Mesodermal cell (in vitro differentiated cells): ENCODE results near the gene PTGS1. TPM values are rescaled to one million over a fixed set of nuclear protein-coding genes. Genes with fewer than 3 reads are reported as not detected.
"Not testable (repeated sequence)": the region's sequence is repeated elsewhere in the genome, so short reads cannot be mapped to it uniquely, and the experiment has no call there.

Experiments
- H3K27ac ChIP-seq: 2 replicates; pipeline ENCODE4 v1.7.0; 2013; ENCODE audit warnings: mild to moderate bottlenecking, low read depth, low read length, moderate library complexity; ENCODE audit not compliant: severe bottlenecking
- H3K36me3 ChIP-seq: 2 replicates; pipeline ENCODE4 v1.7.1; 2013; ENCODE audit warnings: mild to moderate bottlenecking, low read length, moderate library complexity; ENCODE audit not compliant: control insufficient read depth, insufficient read depth
- H3K4me1 ChIP-seq: one replicate; pipeline ENCODE4 v1.7.1; 2013; ENCODE audit warnings: mild to moderate bottlenecking, low read length; ENCODE audit not compliant: insufficient read depth, control insufficient read depth, poor library complexity, severe bottlenecking
- H3K4me3 ChIP-seq: 2 replicates; pipeline ENCODE4 v1.7.0; 2013; ENCODE audit warnings: low read length, control low read depth, mild to moderate bottlenecking; ENCODE audit not compliant: insufficient read depth, poor library complexity, severe bottlenecking; ENCODE audit errors: extremely low read depth
- H3K9me3 ChIP-seq: 2 replicates; pipeline ENCODE4 v1.7.1; 2013; ENCODE audit warnings: mild to moderate bottlenecking, low read length, moderate library complexity; ENCODE audit not compliant: control insufficient read depth
- WGBS, 2 experiments: methylation state at CpG; one replicate each; pipeline ENCODE4 v1.1.5; 2013; ENCODE audit warnings: missing lambda C conversion rate in 2 of 2; ENCODE audit not compliant: insufficient coverage in 2 of 2; 5-methylcytosine and 5-hydroxymethylcytosine counted together
- polyA plus RNA-seq, 2 experiments: library from polyadenylated mRNA; stranded (reverse); fragments of 50-300 nt; gene quantifications; one replicate each; pipeline ENCODE4 v1.2.3, GENCODE V29; 2013

PTGS1 gene
- polyA plus RNA-seq (2013, experiment 1 of 2): 15.5 TPM
- polyA plus RNA-seq (2013, experiment 2 of 2): 9.3 TPM

GRCh38 chr9:122370869-122371755 lies at the start of gene PTGS1:
TSS of gene PTGS1 (plus strand) at chr9:122371024. CDS start at chr9:122371085, 61 bp downstream.
- H3K4me3 ChIP-seq: peak within 1 kb of the TSS; percentile 23
- 12 to 15% methylated on average over 23 to 26 of the region's 39 CpGs for WGBS, 2 experiments
- peaks cover 9% of the 10 kb centered on the region for H3K4me1 ChIP-seq
- H3K36me3 ChIP-seq: no peaks in the 10 kb centered on the region
- H3K9me3 ChIP-seq: no peaks in the 10 kb centered on the region
- H3K27ac ChIP-seq: no peak within 1 kb of the TSS

DNA sequence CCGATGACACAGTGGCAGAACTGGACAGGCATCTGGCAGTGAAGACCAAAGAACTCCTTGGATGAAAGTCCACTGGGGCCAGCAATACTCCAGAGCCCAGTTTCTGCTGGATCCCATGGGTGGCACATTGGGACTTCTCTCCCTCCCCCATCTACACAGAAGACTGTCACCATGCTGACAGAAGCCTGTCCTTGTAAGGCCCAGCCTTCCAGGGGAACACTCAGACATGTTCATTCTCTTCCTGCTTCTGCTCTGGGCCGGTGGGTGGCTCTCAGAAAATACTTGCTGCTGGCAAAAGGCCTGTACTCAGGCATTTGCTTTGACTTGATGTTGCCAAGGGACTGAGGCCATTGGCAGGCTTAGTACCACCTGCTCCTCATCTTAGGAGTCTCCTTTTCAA lies 48.3 kb upstream of the PTGS1 start:
- Histone ChIP-seq H3K9me3 (no peaks in the 10 kb centered on the region), H3K4me1 (no peaks in the 10 kb centered on the region), H3K36me3 (peaks cover 33% of the 10 kb centered on the region), H3K4me3 (no peak overlapping the region), H3K27ac (no peak overlapping the region)
- WGBS, 2 experiments: 82 to 90% methylated on average over 2 of the region's 2 CpGs

- H3K27ac ChIP-seq, H3K9me3 ChIP-seq, H3K4me1 ChIP-seq, H3K4me3 ChIP-seq: not testable (repeated sequence)
- no CpG with 5 or more reads among the region's 1 CpG for WGBS, 2 experiments
- H3K36me3 ChIP-seq: peaks cover 28% of the 10 kb centered on the region
Measured at GRCh38 chr9:122324665-122325064, 46.2 kb upstream of the PTGS1 start.

- H3K4me1 ChIP-seq: no peaks in the 10 kb centered on the region
- H3K27ac ChIP-seq: no peak overlapping the region
- peaks cover 28% of the 10 kb centered on the region for H3K36me3 ChIP-seq
- H3K9me3 ChIP-seq: no peaks in the 10 kb centered on the region
- H3K4me3 ChIP-seq: no peak overlapping the region
- 100% methylated on average over 1 of the region's 1 CpG for WGBS, 2 experiments
Measured at GRCh38 chr9:122325124-122325523, 45.7 kb upstream of the PTGS1 start.

DNA sequence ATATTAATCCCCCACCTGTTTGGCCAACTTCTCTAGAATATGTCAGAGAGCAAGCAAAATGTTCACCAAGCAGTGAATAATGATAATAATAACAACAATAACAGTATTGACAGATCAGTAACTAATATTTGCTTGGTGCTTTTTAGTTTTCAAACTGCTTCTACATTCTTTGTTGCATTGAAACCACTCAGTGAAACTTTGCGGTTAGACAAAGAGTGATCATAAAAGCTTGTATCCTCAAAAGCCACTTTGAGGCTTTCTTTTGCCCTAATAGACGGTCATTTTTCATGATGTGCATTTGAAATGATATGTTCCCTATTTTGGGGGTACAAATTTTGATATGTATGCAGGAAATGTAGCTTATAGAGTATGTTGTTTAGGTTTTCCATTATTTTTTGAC lies 43.6 kb upstream of the PTGS1 start:
- H3K27ac ChIP-seq: no peak overlapping the region
- H3K36me3 ChIP-seq: peaks cover 23% of the 10 kb centered on the region
- no peak overlapping the region for H3K4me3 ChIP-seq
- H3K4me1 ChIP-seq: no peaks in the 10 kb centered on the region
- 92 to 100% methylated on average over 2 of the region's 2 CpGs for WGBS, 2 experiments
- no peaks in the 10 kb centered on the region for H3K9me3 ChIP-seq

DNA sequence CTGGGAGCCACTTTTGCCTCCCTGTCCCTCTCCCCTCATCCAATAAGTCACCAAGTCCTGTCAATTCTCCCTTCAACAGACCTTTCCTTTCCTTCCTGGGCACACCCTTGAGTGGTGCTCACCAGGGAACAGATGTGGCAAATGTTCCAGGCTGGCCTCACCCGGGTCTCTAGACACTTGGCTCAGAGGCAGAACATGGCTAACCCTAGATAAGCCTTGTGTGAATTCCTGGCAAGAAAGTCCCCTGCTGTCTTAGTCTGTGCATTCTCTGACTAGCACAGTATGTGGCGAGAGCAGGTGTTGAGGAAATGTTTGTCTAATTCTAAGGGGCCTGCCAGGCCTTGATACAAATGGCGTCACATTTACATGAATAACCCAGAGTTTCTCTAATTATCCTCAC lies 41.2 kb upstream of the PTGS1 start:
- no peaks in the 10 kb centered on the region for H3K9me3 ChIP-seq
- no peak overlapping the region for H3K4me3 ChIP-seq
- H3K36me3 ChIP-seq: peaks cover 5% of the 10 kb centered on the region
- no peak overlapping the region for H3K27ac ChIP-seq
- WGBS, 2 experiments: 78 to 92% methylated on average over 3 of the region's 3 CpGs
- H3K4me1 ChIP-seq: no peaks in the 10 kb centered on the region

DNA sequence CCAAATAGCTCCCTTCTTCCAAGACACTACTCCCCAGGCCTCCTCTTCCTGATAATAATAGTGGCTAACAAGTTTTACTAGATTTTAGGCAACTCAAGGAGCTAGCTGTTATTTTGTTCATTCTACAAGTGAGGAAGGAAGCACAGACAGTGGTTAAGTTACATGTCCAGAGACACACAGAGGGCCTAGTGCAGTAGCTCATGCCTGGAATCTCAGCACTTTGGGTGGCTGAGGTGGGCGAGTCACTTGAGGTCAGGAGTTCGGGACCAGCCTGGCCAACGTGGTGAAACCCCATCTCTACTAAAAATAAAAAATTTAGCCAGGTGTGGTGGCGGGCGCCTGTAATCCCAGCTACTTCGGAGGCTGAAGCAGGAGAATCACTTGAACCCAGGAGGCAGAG lies 40.4 kb upstream of the PTGS1 start:
- not testable (repeated sequence) for H3K9me3 ChIP-seq, H3K4me1 ChIP-seq, H3K27ac ChIP-seq, H3K36me3 ChIP-seq, H3K4me3 ChIP-seq
- 97 to 98% methylated on average over 4 to 5 of the region's 6 CpGs for WGBS, 2 experiments

DNA sequence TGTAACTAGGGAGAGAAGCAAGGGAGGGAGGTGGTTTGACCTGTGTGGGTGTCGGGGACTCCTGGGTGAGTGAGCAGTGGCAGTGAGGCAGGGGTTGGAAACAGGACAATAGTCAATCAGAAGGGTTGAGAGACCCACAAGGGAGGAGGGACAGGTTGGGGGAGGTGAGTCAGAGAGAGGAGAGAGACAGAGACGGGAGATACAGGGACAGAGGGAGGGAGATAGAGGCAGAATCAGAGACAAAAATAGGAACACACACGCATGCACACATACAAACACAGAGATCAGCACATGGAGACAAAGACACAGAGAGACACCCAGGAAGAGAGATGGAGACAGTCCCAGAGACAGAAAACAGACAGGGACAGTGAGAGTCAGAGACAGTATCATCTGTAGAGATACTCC lies 39.3 kb upstream of the PTGS1 start:
- WGBS, 2 experiments: 67 to 88% methylated on average over 1 of the region's 3 CpGs
- no peaks in the 10 kb centered on the region for H3K9me3 ChIP-seq
- no peaks in the 10 kb centered on the region for H3K36me3 ChIP-seq
- peak overlapping the region; percentile 18 for H3K27ac ChIP-seq
- no peaks in the 10 kb centered on the region for H3K4me1 ChIP-seq
- no peak overlapping the region for H3K4me3 ChIP-seq

GRCh38 chr9:122332083-122332482 lies 38.7 kb upstream of the PTGS1 start:
- Histone ChIP-seq H3K4me1 (no peaks in the 10 kb centered on the region), H3K4me3 (no peak overlapping the region), H3K36me3 (no peaks in the 10 kb centered on the region), H3K9me3 (no peaks in the 10 kb centered on the region), H3K27ac (peak overlapping the region; percentile 18)
- 50 to 54% methylated on average over 4 to 5 of the region's 6 CpGs for whole genome bisulfite sequencing, 2 experiments

DNA sequence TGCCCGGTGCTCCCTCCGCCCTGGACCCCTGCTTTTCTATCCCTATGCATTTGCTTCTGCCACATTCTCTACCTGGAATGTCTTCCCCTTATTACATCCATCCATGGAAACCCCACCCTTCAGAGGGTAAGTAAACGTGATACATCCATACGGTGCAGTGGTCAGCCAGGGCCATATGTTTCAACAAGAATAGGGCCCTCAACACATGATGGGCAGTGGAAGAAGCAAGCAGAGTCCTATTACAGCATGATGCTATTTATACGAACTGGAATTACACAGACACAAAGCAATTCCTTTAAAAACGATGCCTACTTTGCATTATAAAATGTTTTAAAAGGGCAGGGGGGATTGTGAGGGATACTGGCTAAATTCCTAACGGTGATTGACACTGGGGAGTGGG lies 38.2 kb upstream of the PTGS1 start:
- Histone ChIP-seq H3K4me3 (no peak overlapping the region), H3K9me3 (no peaks in the 10 kb centered on the region), H3K36me3 (no peaks in the 10 kb centered on the region), H3K27ac (no peak overlapping the region), H3K4me1 (no peaks in the 10 kb centered on the region)
- WGBS, 2 experiments: 65 to 79% methylated on average over 4 to 5 of the region's 7 CpGs

DNA sequence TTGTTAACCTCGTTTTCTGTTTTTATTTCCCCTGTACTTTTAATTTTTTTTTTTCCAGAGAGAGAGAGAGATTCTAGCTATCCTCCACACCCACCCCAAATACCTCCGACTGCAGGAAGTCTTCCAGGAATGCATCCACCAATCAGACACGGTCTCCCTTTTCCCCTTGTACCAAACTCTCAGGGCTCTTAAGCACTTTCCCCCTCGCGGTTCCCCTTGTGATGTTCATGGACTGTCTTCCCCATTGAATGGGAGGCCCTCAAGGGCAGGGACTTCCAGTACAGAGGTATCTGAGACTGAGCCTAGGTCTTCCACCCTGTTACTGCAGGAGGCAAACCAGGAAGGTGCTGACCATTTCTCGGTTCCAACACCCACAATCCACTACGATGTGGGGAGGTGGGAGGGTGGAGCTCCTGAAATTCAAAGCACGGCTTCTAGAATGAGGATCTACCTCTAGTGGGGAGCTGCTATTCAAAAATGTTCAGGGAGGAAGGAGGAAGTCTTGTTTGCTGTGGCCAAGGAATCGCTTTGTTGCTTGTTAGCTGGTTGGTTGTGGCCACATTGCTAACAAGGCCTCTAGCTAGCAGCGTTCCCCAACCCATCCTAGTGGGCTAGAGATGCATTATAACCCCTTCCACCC lies 37.5 kb upstream of the PTGS1 start:
- 79% methylated on average over 4 to 9 of the region's 10 CpGs for WGBS, 2 experiments
- no peak overlapping the region for H3K4me3 ChIP-seq
- H3K9me3 ChIP-seq: no peaks in the 10 kb centered on the region
- no peaks in the 10 kb centered on the region for H3K4me1 ChIP-seq
- no peak overlapping the region for H3K27ac ChIP-seq
- no peaks in the 10 kb centered on the region for H3K36me3 ChIP-seq
